Measurements from ENCODE around the gene TTR. TPM values are rescaled to one million over a fixed set of nuclear protein-coding genes. Genes with fewer than 3 reads are reported as not detected.

Gene TTR
- total and polyA plus RNA-seq, 2 of the 13 experiments (the other 11 are each of a cell fraction or from before 2014, with no cell fraction given), result 91.3 to 496 TPM

- no peak for TF ChIP-seq NR0B2 (CRISPR knock-in tag; IDR thresholded peaks at IDR 0.05)
- TF ChIP-seq ZNF12 (CRISPR knock-in tag; IDR thresholded peaks at IDR 0.05), result no peak
- TF ChIP-seq, protein P1, sequence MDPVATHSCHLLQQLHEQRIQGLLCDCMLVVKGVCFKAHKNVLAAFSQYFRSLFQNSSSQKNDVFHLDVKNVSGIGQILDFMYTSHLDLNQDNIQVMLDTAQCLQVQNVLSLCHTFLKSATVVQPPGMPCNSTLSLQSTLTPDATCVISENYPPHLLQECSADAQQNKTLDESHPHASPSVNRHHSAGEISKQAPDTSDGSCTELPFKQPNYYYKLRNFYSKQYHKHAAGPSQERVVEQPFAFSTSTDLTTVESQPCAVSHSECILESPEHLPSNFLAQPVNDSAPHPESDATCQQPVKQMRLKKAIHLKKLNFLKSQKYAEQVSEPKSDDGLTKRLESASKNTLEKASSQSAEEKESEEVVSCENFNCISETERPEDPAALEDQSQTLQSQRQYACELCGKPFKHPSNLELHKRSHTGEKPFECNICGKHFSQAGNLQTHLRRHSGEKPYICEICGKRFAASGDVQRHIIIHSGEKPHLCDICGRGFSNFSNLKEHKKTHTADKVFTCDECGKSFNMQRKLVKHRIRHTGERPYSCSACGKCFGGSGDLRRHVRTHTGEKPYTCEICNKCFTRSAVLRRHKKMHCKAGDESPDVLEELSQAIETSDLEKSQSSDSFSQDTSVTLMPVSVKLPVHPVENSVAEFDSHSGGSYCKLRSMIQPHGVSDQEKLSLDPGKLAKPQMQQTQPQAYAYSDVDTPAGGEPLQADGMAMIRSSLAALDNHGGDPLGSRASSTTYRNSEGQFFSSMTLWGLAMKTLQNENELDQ (CRISPR knock-in tag; IDR thresholded peaks at IDR 0.05; ENCODE audit: borderline replicate concordance), result no peak
- no peak for TF ChIP-seq NPAS2 (CRISPR knock-in tag; IDR thresholded peaks at IDR 0.05; ENCODE audit: borderline replicate concordance)
- no peak for TF ChIP-seq ZNF564 (CRISPR knock-in tag; IDR thresholded peaks at IDR 0.05)
- TF ChIP-seq ZNF382 (CRISPR knock-in tag; IDR thresholded peaks at IDR 0.05; ENCODE audit: borderline replicate concordance), result no peak
- TF ChIP-seq ZNF556 (CRISPR knock-in tag; IDR thresholded peaks at IDR 0.05; ENCODE audit: borderline replicate concordance), result no peak; the same call in 1 of the 2 replicates
- TF ChIP-seq ZNF225 (CRISPR knock-in tag; IDR thresholded peaks at IDR 0.05), result no peak
- TF ChIP-seq ZNF503 (CRISPR knock-in tag; IDR thresholded peaks at IDR 0.05), result peak; percentile 52
- peak; percentile 85 for TF ChIP-seq PITX1 (CRISPR knock-in tag; IDR thresholded peaks at IDR 0.05)
- TF ChIP-seq, protein P2, sequence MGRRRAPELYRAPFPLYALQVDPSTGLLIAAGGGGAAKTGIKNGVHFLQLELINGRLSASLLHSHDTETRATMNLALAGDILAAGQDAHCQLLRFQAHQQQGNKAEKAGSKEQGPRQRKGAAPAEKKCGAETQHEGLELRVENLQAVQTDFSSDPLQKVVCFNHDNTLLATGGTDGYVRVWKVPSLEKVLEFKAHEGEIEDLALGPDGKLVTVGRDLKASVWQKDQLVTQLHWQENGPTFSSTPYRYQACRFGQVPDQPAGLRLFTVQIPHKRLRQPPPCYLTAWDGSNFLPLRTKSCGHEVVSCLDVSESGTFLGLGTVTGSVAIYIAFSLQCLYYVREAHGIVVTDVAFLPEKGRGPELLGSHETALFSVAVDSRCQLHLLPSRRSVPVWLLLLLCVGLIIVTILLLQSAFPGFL (CRISPR knock-in tag; IDR thresholded peaks at IDR 0.05), result no peak
- TF ChIP-seq MXI1 (IDR thresholded peaks at IDR 0.05; ENCODE audit: borderline replicate concordance, low read depth, low read length), result 0 out of 3 replicates have a peak, but pooled peaks have one; percentile 28
- TF ChIP-seq, protein P3, sequence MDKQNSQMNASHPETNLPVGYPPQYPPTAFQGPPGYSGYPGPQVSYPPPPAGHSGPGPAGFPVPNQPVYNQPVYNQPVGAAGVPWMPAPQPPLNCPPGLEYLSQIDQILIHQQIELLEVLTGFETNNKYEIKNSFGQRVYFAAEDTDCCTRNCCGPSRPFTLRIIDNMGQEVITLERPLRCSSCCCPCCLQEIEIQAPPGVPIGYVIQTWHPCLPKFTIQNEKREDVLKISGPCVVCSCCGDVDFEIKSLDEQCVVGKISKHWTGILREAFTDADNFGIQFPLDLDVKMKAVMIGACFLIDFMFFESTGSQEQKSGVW (CRISPR knock-in tag; IDR thresholded peaks at IDR 0.05; ENCODE audit: borderline replicate concordance), result no peak
- TF ChIP-seq SMARCE1 (IDR thresholded peaks at IDR 0.05; ENCODE audit: borderline replicate concordance), result no peak
- peak; percentile 55; the same call in 1 of the 2 replicates for TF ChIP-seq MIER3 (CRISPR knock-in tag; IDR thresholded peaks at IDR 0.05; ENCODE audit: borderline replicate concordance)
- no peak for TF ChIP-seq HMGXB3 (CRISPR knock-in tag; IDR thresholded peaks at IDR 0.05; ENCODE audit: borderline replicate concordance)
- TF ChIP-seq DNMT1 (CRISPR knock-in tag; IDR thresholded peaks at IDR 0.05), result no peak
Observed at GRCh38 chr18:31591628-31592027, at the start of gene TTR (continued).

Data from HepG2 (cell line).